SK-N-SH treated with all-trans-retinoic acid at 6 μM for 48 hours (cell line): ENCODE data around the gene DENND5B.

Experiments used
- ATAC-seq: fragments of 200-7000 bp; cut with Tn5 transposase; 3 replicates; pipeline ENCODE4 v1.9.1; 2020; ENCODE audit warnings: mild to moderate bottlenecking, moderate library complexity
- ARNTL ChIP-seq: fragments of 450-650 bp; formaldehyde crosslinking; IDR thresholded peaks from 2 replicates; pipeline ENCODE4 v1.5.0; 2020; ENCODE audit warnings: low read depth, mild to moderate bottlenecking, moderate library complexity, borderline replicate concordance
- CREB5 ChIP-seq: fragments of 250-450 bp; sonication (Bioruptor Pico); IDR thresholded peaks from 2 replicates; pipeline ENCODE4 v1.5.1; 2020; ENCODE audit warnings: low read depth, mild to moderate bottlenecking, moderate library complexity
- CSDC2 ChIP-seq: fragments of 250-450 bp; sonication (Bioruptor Pico); IDR thresholded peaks from 2 replicates; pipeline ENCODE4 v1.5.0; 2020; ENCODE audit warnings: mild to moderate bottlenecking, moderate library complexity
- CSRNP3 ChIP-seq: fragments of 250-450 bp; sonication (Bioruptor Pico); IDR thresholded peaks from 2 replicates; pipeline ENCODE4 v1.5.1; 2021; ENCODE audit warnings: mild to moderate bottlenecking, moderate library complexity
- ESRRG ChIP-seq: fragments of 250-450 bp; sonication (Bioruptor Pico); IDR thresholded peaks from 2 replicates; pipeline ENCODE4 v1.6.1; 2021; ENCODE audit warnings: mild to moderate bottlenecking
- GLIS3 ChIP-seq: fragments of 250-450 bp; sonication (Bioruptor Pico); IDR thresholded peaks from 2 replicates; pipeline ENCODE4 v1.5.0; 2020; ENCODE audit warnings: mild to moderate bottlenecking, moderate library complexity
- ISL1 ChIP-seq: fragments of 250-450 bp; sonication (Bioruptor Pico); IDR thresholded peaks from 2 replicates; pipeline ENCODE4 v2.1.2; 2022; ENCODE audit warnings: mild to moderate bottlenecking, moderate library complexity
- OSR1 ChIP-seq: fragments of 250-450 bp; sonication (Bioruptor Pico); IDR thresholded peaks from 2 replicates; pipeline ENCODE4 v1.8.0; 2022; ENCODE audit warnings: moderate library complexity, mild to moderate bottlenecking, inconsistent platforms
- PATZ1 ChIP-seq: fragments of 250-450 bp; sonication (Bioruptor Pico); IDR thresholded peaks from 2 replicates; pipeline ENCODE4 v1.8.0; 2020; ENCODE audit warnings: mild to moderate bottlenecking, moderate library complexity, borderline replicate concordance
- POU6F1 ChIP-seq: fragments of 250-450 bp; sonication (Bioruptor Pico); IDR thresholded peaks from 2 replicates; pipeline ENCODE4 v1.8.0; 2021; ENCODE audit warnings: low read depth, mild to moderate bottlenecking, moderate library complexity, borderline replicate concordance
- PPARA ChIP-seq: fragments of 250-450 bp; sonication (Bioruptor Pico); IDR thresholded peaks from 2 replicates; pipeline ENCODE4 v1.5.0; 2020; ENCODE audit warnings: mild to moderate bottlenecking, borderline replicate concordance
- SNAI2 ChIP-seq: fragments of 250-450 bp; sonication (Bioruptor Pico); IDR thresholded peaks from 2 replicates; pipeline ENCODE4 v1.5.0; 2020; ENCODE audit warnings: mild to moderate bottlenecking, moderate library complexity
- TOX ChIP-seq: fragments of 250-450 bp; sonication (Bioruptor Pico); IDR thresholded peaks from 2 replicates; pipeline ENCODE4 v1.8.0; 2021; ENCODE audit warnings: mild to moderate bottlenecking, moderate library complexity, borderline replicate concordance
- TSHZ2 ChIP-seq: fragments of 250-450 bp; sonication (Bioruptor Pico); IDR thresholded peaks from 2 replicates; pipeline ENCODE4 v1.5.0; 2020; ENCODE audit warnings: mild to moderate bottlenecking, moderate library complexity
- ZC3H10 ChIP-seq: fragments of 250-450 bp; sonication (Bioruptor Pico); IDR thresholded peaks from 2 replicates; pipeline ENCODE4 v1.5.1; 2021; ENCODE audit warnings: mild to moderate bottlenecking, moderate library complexity
- ZFP3 ChIP-seq: fragments of 250-450 bp; sonication (Bioruptor Pico); IDR thresholded peaks from 2 replicates; pipeline ENCODE4 v1.5.0; 2020; ENCODE audit warnings: mild to moderate bottlenecking, moderate library complexity
- ZFP30 ChIP-seq: fragments of 450-650 bp; formaldehyde crosslinking; IDR thresholded peaks from 2 replicates; pipeline ENCODE4 v1.5.0; 2022; ENCODE audit warnings: mild to moderate bottlenecking, moderate library complexity
- ZNF565 ChIP-seq: fragments of 450-650 bp; formaldehyde crosslinking; conservative IDR thresholded peaks from 2 replicates; pipeline ENCODE4 v1.5.0; 2020; ENCODE audit warnings: low read depth, mild to moderate bottlenecking, moderate library complexity
- ZNF70 ChIP-seq: fragments of 450-650 bp; formaldehyde crosslinking; IDR thresholded peaks from 2 replicates; pipeline ENCODE4 v1.5.0; 2020; ENCODE audit warnings: mild to moderate bottlenecking, moderate library complexity
- ZNF8 ChIP-seq: fragments of 450-650 bp; formaldehyde crosslinking; IDR thresholded peaks from 2 replicates; pipeline ENCODE4 v1.5.0; 2020; ENCODE audit warnings: mild to moderate bottlenecking, moderate library complexity

Gene DENND5B

GRCh38 chr12:31466768-31467167 lies 124.2 kb downstream of the DENND5B start:
- ATAC-seq, result no peak
- no peak for TF ChIP-seq CSDC2 (CRISPR knock-in tag)
- TF ChIP-seq ESRRG (CRISPR knock-in tag), result no peak
- no peak for TF ChIP-seq CREB5 (CRISPR knock-in tag)
- no peak for TF ChIP-seq TOX (CRISPR knock-in tag)
- TF ChIP-seq OSR1, result no peak
- TF ChIP-seq ARNTL (CRISPR knock-in tag), result no peak
- no peak for TF ChIP-seq PATZ1 (CRISPR knock-in tag)
- TF ChIP-seq ISL1 (CRISPR knock-in tag), result no peak
- no peak for TF ChIP-seq ZNF8 (CRISPR knock-in tag)
- TF ChIP-seq ZC3H10 (CRISPR knock-in tag), result no peak
- TF ChIP-seq CSRNP3 (CRISPR knock-in tag), result no peak
- no peak for TF ChIP-seq ZNF565 (CRISPR knock-in tag)
- no peak for TF ChIP-seq ZNF70 (CRISPR knock-in tag)
- TF ChIP-seq TSHZ2, result no peak
- TF ChIP-seq ZFP3 (CRISPR knock-in tag), result no peak
- TF ChIP-seq POU6F1, result no peak
- TF ChIP-seq PPARA (CRISPR knock-in tag), result no peak

GRCh38 chr12:31465002-31465401 lies 125.9 kb downstream of the DENND5B start:
- no peak for TF ChIP-seq ZNF70 (CRISPR knock-in tag)
- no peak for TF ChIP-seq ZFP3 (CRISPR knock-in tag)
- TF ChIP-seq SNAI2 (CRISPR knock-in tag), result no peak
- TF ChIP-seq ESRRG (CRISPR knock-in tag), result no peak
- no peak for TF ChIP-seq CSRNP3 (CRISPR knock-in tag)

GRCh38 chr12:31460024-31460423 lies 130.9 kb downstream of the DENND5B start:
- TF ChIP-seq CSRNP3 (CRISPR knock-in tag) (no peak), PATZ1 (CRISPR knock-in tag) (no peak), ZFP3 (CRISPR knock-in tag) (no peak), ZNF70 (CRISPR knock-in tag) (no peak), ARNTL (CRISPR knock-in tag) (no peak), ZNF8 (CRISPR knock-in tag) (no peak), SNAI2 (CRISPR knock-in tag) (no peak), GLIS3 (CRISPR knock-in tag) (no peak), ZFP30 (CRISPR knock-in tag) (no peak), CSDC2 (CRISPR knock-in tag) (no peak), PPARA (CRISPR knock-in tag) (no peak), TOX (CRISPR knock-in tag) (no peak)

More at GRCh38 chr12:31465002-31465401, 125.9 kb downstream of the DENND5B start:
- no peak for ATAC-seq

More at GRCh38 chr12:31460024-31460423, 130.9 kb downstream of the DENND5B start:
- no peak for ATAC-seq
